ENCODE data around the gene TSR3. TPM values are rescaled to one million over a fixed set of nuclear protein-coding genes. Genes with fewer than 3 reads are reported as not detected.

Gene TSR3
- total RNA-seq, 4 donors from 2014 or later, result 78.2 to 112 (median 106) TPM

GRCh38 chr16:1326946-1327618, 24.6 kb downstream of the TSR3 start:
- TF ChIP-seq POLR2AphosphoS5 (IDR thresholded peaks at IDR 0.05) (no peak), EP300 (IDR thresholded peaks at IDR 0.05) (no peak), POLR2A (IDR thresholded peaks at IDR 0.05; ENCODE audit: low read depth) (no peak)
- TF ChIP-seq, protein P1, sequence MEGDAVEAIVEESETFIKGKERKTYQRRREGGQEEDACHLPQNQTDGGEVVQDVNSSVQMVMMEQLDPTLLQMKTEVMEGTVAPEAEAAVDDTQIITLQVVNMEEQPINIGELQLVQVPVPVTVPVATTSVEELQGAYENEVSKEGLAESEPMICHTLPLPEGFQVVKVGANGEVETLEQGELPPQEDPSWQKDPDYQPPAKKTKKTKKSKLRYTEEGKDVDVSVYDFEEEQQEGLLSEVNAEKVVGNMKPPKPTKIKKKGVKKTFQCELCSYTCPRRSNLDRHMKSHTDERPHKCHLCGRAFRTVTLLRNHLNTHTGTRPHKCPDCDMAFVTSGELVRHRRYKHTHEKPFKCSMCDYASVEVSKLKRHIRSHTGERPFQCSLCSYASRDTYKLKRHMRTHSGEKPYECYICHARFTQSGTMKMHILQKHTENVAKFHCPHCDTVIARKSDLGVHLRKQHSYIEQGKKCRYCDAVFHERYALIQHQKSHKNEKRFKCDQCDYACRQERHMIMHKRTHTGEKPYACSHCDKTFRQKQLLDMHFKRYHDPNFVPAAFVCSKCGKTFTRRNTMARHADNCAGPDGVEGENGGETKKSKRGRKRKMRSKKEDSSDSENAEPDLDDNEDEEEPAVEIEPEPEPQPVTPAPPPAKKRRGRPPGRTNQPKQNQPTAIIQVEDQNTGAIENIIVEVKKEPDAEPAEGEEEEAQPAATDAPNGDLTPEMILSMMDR (IDR thresholded peaks at IDR 0.05), result no peak
- Histone ChIP-seq H3K36me3 (peaks cover 14 to 50% (median 49%) of the 10 kb centered on the region in 4 donors), H3K4me3 (no peak overlapping the region), H3K27me3 (peaks cover 0 to 21% (median 8%) of the 10 kb centered on the region in 4 donors), H3K9me3 (peaks cover 0 to 7% (median 3%) of the 10 kb centered on the region in 4 donors), H3K27ac (replicated peaks in 1 of 4) (no peak overlapping the region), H3K4me1 (peaks cover 11 to 19% (median 13%) of the 10 kb centered on the region in 4 donors)
- 83% methylated on average over 4 of the region's 17 CpGs for WGBS
- no peak for DNase-seq (ENCODE audit: extremely low spot score)
- intact Hi-C loops (cut with DNase I), result no loop called here

DNA sequence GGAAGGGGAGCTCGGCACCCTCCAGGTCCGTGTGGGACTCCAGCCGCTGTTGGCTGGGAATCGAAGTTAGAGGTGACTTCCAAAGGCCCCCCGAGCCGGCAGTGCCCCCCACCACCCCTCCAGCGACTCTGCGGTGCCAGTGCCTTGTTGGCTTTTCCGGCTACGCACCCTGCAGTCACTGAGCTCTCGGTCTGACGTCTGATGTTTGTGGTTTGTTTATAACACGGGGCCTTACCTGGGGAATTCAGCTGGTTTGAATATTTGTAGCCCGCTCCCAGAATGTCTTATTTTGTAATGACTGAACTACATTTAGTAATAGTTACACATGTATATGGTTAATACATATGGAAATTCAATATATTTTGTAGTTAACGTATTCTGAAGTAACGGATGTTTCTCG, 25.3 kb downstream of the TSR3 start:
- peaks cover 20 to 56% (median 56%) of the 10 kb centered on the region in 4 donors for H3K36me3 ChIP-seq
- intact Hi-C loops (cut with DNase I), result no loop called here

DNA sequence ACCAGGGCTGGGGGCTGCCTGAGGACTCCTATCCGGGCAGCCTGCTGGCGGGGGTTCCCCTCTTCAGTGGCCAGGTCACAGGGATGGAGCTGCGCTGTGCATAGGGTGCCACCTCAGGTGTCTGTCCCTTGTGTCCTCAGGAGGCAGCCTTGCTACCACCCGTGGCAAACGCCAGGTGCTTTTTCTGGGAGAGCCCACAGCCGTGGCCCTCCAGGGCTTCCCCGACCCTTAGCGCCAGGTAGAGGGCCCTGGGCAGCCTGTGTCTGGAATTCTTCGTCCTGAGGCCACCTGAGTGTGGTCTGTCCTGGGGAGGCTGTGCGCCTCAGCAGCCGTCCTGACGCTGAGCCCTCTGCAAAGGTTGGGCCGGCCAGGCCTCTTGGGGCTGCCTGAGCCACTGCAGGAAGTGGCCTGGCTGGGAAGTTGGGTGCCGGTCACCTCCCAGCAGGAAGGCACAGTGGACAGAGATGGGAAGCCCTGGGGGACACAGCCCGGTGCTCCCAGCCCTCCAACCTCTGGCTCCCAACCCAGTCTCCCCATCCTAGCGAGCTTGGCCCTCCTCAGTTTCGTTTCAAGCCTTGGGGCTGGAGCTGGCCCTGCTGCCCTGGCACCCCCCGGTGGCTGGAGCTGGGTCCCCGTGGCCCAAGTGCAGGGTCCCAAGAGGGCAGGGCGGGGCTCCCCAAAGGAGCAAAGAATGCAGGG, 25.9 kb downstream of the TSR3 start:
- intact Hi-C loops (cut with DNase I), result no loop called here
- no peak for DNase-seq (ENCODE audit: extremely low spot score)
- Histone ChIP-seq H3K27me3 (peaks cover 0 to 8% (median 2%) of the 10 kb centered on the region in 4 donors), H3K4me1 (peaks cover 0 to 7% (median 2%) of the 10 kb centered on the region in 4 donors), H3K4me3 (no peak overlapping the region), H3K36me3 (peaks cover 24 to 62% (median 61%) of the 10 kb centered on the region in 4 donors), H3K9me3 (peaks cover 0 to 7% (median 3%) of the 10 kb centered on the region in 4 donors), H3K27ac (replicated peaks in 1 of 4) (no peak overlapping the region)
- TF ChIP-seq POLR2AphosphoS5 (IDR thresholded peaks at IDR 0.05) (no peak), POLR2A (IDR thresholded peaks at IDR 0.05; ENCODE audit: low read depth) (no peak), EP300 (IDR thresholded peaks at IDR 0.05) (no peak)
- TF ChIP-seq, protein P1 (IDR thresholded peaks at IDR 0.05), result no peak
- WGBS, result 59% methylated on average over 13 of the region's 20 CpGs

More for the DNA sequence above, 25.3 kb downstream of the TSR3 start:
- Histone ChIP-seq H3K4me1 (peaks cover 4 to 12% (median 7%) of the 10 kb centered on the region in 4 donors), H3K27ac (replicated peaks in 1 of 4) (no peak overlapping the region), H3K27me3 (peaks cover 0 to 14% (median 2%) of the 10 kb centered on the region in 4 donors), H3K4me3 (no peak overlapping the region), H3K9me3 (peaks cover 0 to 7% (median 3%) of the 10 kb centered on the region in 4 donors)
- 76% methylated on average over 16 of the region's 17 CpGs for WGBS
- DNase-seq (ENCODE audit: extremely low spot score), result no peak
- no peak for TF ChIP-seq POLR2AphosphoS5 (IDR thresholded peaks at IDR 0.05)

- Histone ChIP-seq H3K4me1 (peaks cover 0 to 7% (median 2%) of the 10 kb centered on the region in 4 donors), H3K27ac (replicated peaks in 1 of 4) (no peak overlapping the region), H3K36me3 (peaks cover 29 to 68% (median 67%) of the 10 kb centered on the region in 4 donors), H3K27me3 (peaks cover 0 to 3% (median 0%) of the 10 kb centered on the region in 4 donors), H3K9me3 (peaks cover 0 to 3% (median under 1%) of the 10 kb centered on the region in 4 donors), H3K4me3 (no peak overlapping the region)
- intact Hi-C loops (cut with DNase I), result no loop called here
- DNase-seq (ENCODE audit: extremely low spot score), result no peak
- WGBS, result 84% methylated on average over 9 of the region's 15 CpGs
- TF ChIP-seq POLR2AphosphoS5 (IDR thresholded peaks at IDR 0.05), result no peak
- no peak for TF ChIP-seq EP300 (IDR thresholded peaks at IDR 0.05)
- TF ChIP-seq, protein P1 (IDR thresholded peaks at IDR 0.05), result no peak
- no peak for TF ChIP-seq POLR2A (IDR thresholded peaks at IDR 0.05; ENCODE audit: low read depth)
Measured at GRCh38 chr16:1325261-1325660, 26.4 kb downstream of the TSR3 start.

GRCh38 chr16:1324286-1324826, 27.3 kb downstream of the TSR3 start:
- intact Hi-C loops (cut with DNase I), result no loop called here
- 82% methylated on average over 15 of the region's 22 CpGs for WGBS
- TF ChIP-seq POLR2A (IDR thresholded peaks at IDR 0.05; ENCODE audit: low read depth) (no peak), EP300 (IDR thresholded peaks at IDR 0.05) (no peak), POLR2AphosphoS5 (IDR thresholded peaks at IDR 0.05) (no peak)
- TF ChIP-seq, protein P1 (IDR thresholded peaks at IDR 0.05), result no peak
- no peaks in the 10 kb centered on the region for H3K27me3 ChIP-seq
- H3K9me3 ChIP-seq, result no peaks in the 10 kb centered on the region
- peaks cover 0 to 7% (median 2%) of the 10 kb centered on the region in 4 donors for H3K4me1 ChIP-seq
- no peak overlapping the region for H3K4me3 ChIP-seq
- no peak for DNase-seq (ENCODE audit: extremely low spot score)
- H3K27ac ChIP-seq (replicated peaks in 1 of 4), result no peak overlapping the region
- peaks cover 38 to 77% (median 76%) of the 10 kb centered on the region in 4 donors for H3K36me3 ChIP-seq
